Measurements from ENCODE around the gene PLEKHA1. TPM values are rescaled to one million over a fixed set of nuclear protein-coding genes. Genes with fewer than 3 reads are reported as not detected.
A peak's percentile ranks its signal among the peaks of the same experiment; 100 is the strongest.

PLEKHA1 gene
- total RNA-seq, 1 donor from 2014 or later: 64.5 TPM

- Mint-ChIP-seq H3K27me3 (ENCODE audit: low read depth) (no peaks in the 10 kb centered on the region), H3K9me3 (ENCODE audit: low read depth) (no peaks in the 10 kb centered on the region), H3K36me3 (ENCODE audit: low read depth) (peaks cover 18% of the 10 kb centered on the region), H3K4me1 (ENCODE audit: low read depth) (peaks cover 81% of the 10 kb centered on the region), H3K27ac (ENCODE audit: unreplicated experiment) (peak overlapping the region; percentile 17), H3K4me3 (ENCODE audit: unreplicated experiment) (peak overlapping the region; percentile 95)
- peak; percentile 50 for DNase-seq (ENCODE audit: low spot score)
- no peak for TF ChIP-seq CTCF (IDR thresholded peaks at IDR 0.05)
These were observed 90.1 kb downstream of the PLEKHA1 start for GRCh38 chr10:122464586-122464985.

GRCh38 chr10:122465401-122466040, 91.0 kb downstream of the PLEKHA1 start:
- Mint-ChIP-seq H3K4me3 (ENCODE audit: unreplicated experiment) (peak overlapping the region; percentile 95), H3K4me1 (ENCODE audit: low read depth) (peaks cover 82% of the 10 kb centered on the region), H3K27ac (ENCODE audit: unreplicated experiment) (peak overlapping the region; percentile 17), H3K9me3 (ENCODE audit: low read depth) (no peaks in the 10 kb centered on the region), H3K36me3 (ENCODE audit: low read depth) (peaks cover 18% of the 10 kb centered on the region), H3K27me3 (ENCODE audit: low read depth) (no peaks in the 10 kb centered on the region)
- TF ChIP-seq CTCF (IDR thresholded peaks at IDR 0.05): no peak
- DNase-seq (ENCODE audit: low spot score): peak; percentile 22

GRCh38 chr10:122466951-122467381, 92.5 kb downstream of the PLEKHA1 start:
- no peak for TF ChIP-seq CTCF (IDR thresholded peaks at IDR 0.05)
- no peaks in the 10 kb centered on the region for H3K27me3 Mint-ChIP-seq (ENCODE audit: low read depth)
- H3K27ac Mint-ChIP-seq (ENCODE audit: unreplicated experiment): peak overlapping the region; percentile 96
- DNase-seq (ENCODE audit: low spot score): peak; percentile 69
- H3K9me3 Mint-ChIP-seq (ENCODE audit: low read depth): no peaks in the 10 kb centered on the region
- H3K36me3 Mint-ChIP-seq (ENCODE audit: low read depth): peaks cover 18% of the 10 kb centered on the region
- H3K4me1 Mint-ChIP-seq (ENCODE audit: low read depth): peaks cover 93% of the 10 kb centered on the region
- H3K4me3 Mint-ChIP-seq (ENCODE audit: unreplicated experiment): no peak overlapping the region

GRCh38 chr10:122467701-122468100, 93.2 kb downstream of the PLEKHA1 start:
- no peaks in the 10 kb centered on the region for H3K27me3 Mint-ChIP-seq (ENCODE audit: low read depth)
- H3K4me3 Mint-ChIP-seq (ENCODE audit: unreplicated experiment): no peak overlapping the region
- peak overlapping the region; percentile 96 for H3K27ac Mint-ChIP-seq (ENCODE audit: unreplicated experiment)
- peaks cover 96% of the 10 kb centered on the region for H3K4me1 Mint-ChIP-seq (ENCODE audit: low read depth)
- no peak for TF ChIP-seq CTCF (IDR thresholded peaks at IDR 0.05)
- peaks cover 18% of the 10 kb centered on the region for H3K36me3 Mint-ChIP-seq (ENCODE audit: low read depth)
- no peak for DNase-seq (ENCODE audit: low spot score)
- H3K9me3 Mint-ChIP-seq (ENCODE audit: low read depth): no peaks in the 10 kb centered on the region

- TF ChIP-seq CTCF (IDR thresholded peaks at IDR 0.05): no peak
- no peak for DNase-seq (ENCODE audit: low spot score)
- no peaks in the 10 kb centered on the region for H3K27me3 Mint-ChIP-seq (ENCODE audit: low read depth)
- H3K27ac Mint-ChIP-seq (ENCODE audit: unreplicated experiment): peak overlapping the region; percentile 96
- H3K4me3 Mint-ChIP-seq (ENCODE audit: unreplicated experiment): peak overlapping the region; percentile 14
- no peaks in the 10 kb centered on the region for H3K9me3 Mint-ChIP-seq (ENCODE audit: low read depth)
- peaks cover 14% of the 10 kb centered on the region for H3K36me3 Mint-ChIP-seq (ENCODE audit: low read depth)
- H3K4me1 Mint-ChIP-seq (ENCODE audit: low read depth): peaks cover 96% of the 10 kb centered on the region
These were observed 93.9 kb downstream of the PLEKHA1 start for GRCh38 chr10:122468307-122468925.
